Neuronal stem cell (in vitro differentiated cells): Measurements from ENCODE around the gene GDAP1L1.
"Not testable (repeated sequence)": the region's sequence is repeated elsewhere in the genome, so short reads cannot be mapped to it uniquely, and the experiment has no call there.

Source experiments
- DNase-seq: peaks from one replicate; pipeline ENCODE4 v3.0.0-alpha.2; 2013; ENCODE audit warnings: low spot score
- H2AFZ ChIP-seq: one replicate; pipeline ENCODE4 v1.6.1; 2013; ENCODE audit warnings: mild to moderate bottlenecking, low read length, inconsistent platforms
- H2AK5ac ChIP-seq: 2 replicates; pipeline ENCODE4 v1.6.1; 2013; ENCODE audit warnings: low read depth, mild to moderate bottlenecking, inconsistent platforms, low read length, moderate library complexity, mixed read lengths
- H2BK120ac ChIP-seq: 2 replicates; pipeline ENCODE4 v1.6.1; 2013; ENCODE audit warnings: low read depth, mild to moderate bottlenecking, inconsistent platforms, low read length, moderate library complexity, mixed read lengths
- H2BK12ac ChIP-seq: one replicate; pipeline ENCODE4 v1.6.1; 2013; ENCODE audit warnings: low read length, inconsistent platforms
- H2BK15ac ChIP-seq: 2 replicates; pipeline ENCODE4 v1.6.1; 2013; ENCODE audit warnings: mild to moderate bottlenecking, low read length, inconsistent platforms, mixed read lengths
- H2BK5ac ChIP-seq: one replicate; pipeline ENCODE4 v1.6.1; 2013; ENCODE audit warnings: inconsistent platforms, mild to moderate bottlenecking, low read length, moderate library complexity
- H3K14ac ChIP-seq: one replicate; pipeline ENCODE4 v1.6.1; 2013; ENCODE audit warnings: low read length, inconsistent platforms
- H3K18ac ChIP-seq: 2 replicates; pipeline ENCODE4 v1.6.1; 2013; ENCODE audit warnings: low read length, inconsistent platforms
- H3K23ac ChIP-seq: 2 replicates; pipeline ENCODE4 v1.6.1; 2013; ENCODE audit warnings: low read depth, mild to moderate bottlenecking, mixed read lengths, low read length, inconsistent platforms; ENCODE audit not compliant: poor library complexity
- H3K27ac ChIP-seq: replicated peaks from 3 replicates; pipeline ENCODE4 v1.5.1; 2013; ENCODE audit warnings: low read length, inconsistent platforms
- H3K27me3 ChIP-seq, 3 experiments: 2 replicates each; pipeline ENCODE4 v1.6.1; 2013; ENCODE audit warnings: low read length in 3 of 3, mild to moderate bottlenecking in 2 of 3, inconsistent platforms in 1 of 3, low read depth in 1 of 3, mixed read lengths in 1 of 3, moderate library complexity in 1 of 3; ENCODE audit not compliant: control insufficient read depth in 3 of 3, insufficient read depth in 3 of 3
- H3K36me3 ChIP-seq, 2 donors: replicated peaks in 1 of 2; 2 replicates each; pipeline ENCODE4 v1.6.1; 2013; ENCODE audit warnings: low read length in 2 of 2; ENCODE audit not compliant: control insufficient read depth in 2 of 2, insufficient read depth in 2 of 2
- H3K4ac ChIP-seq: 2 replicates; pipeline ENCODE4 v1.6.1; 2013; ENCODE audit warnings: inconsistent platforms, mild to moderate bottlenecking, low read length, moderate library complexity
- H3K4me1 ChIP-seq, 2 donors: 1 replicate in 1 of 2; 2 replicates in 1 of 2; pipeline ENCODE4 v1.6.1; 2013; ENCODE audit warnings: low read length in 2 of 2, low read depth in 1 of 2; ENCODE audit not compliant: control insufficient read depth in 2 of 2, insufficient read depth in 1 of 2
- H3K4me2 ChIP-seq: one replicate; pipeline ENCODE4 v1.6.1; 2013; ENCODE audit warnings: mild to moderate bottlenecking, low read length, inconsistent platforms; ENCODE audit not compliant: insufficient read depth, poor library complexity, severe bottlenecking
- H3K4me3 ChIP-seq, 2 donors: 2 replicates each; pipeline ENCODE4 v1.5.1; 2013; ENCODE audit warnings: low read length in 2 of 2, mild to moderate bottlenecking in 2 of 2, inconsistent platforms in 1 of 2, moderate library complexity in 1 of 2
- H3K79me1 ChIP-seq: one replicate; pipeline ENCODE4 v1.6.1; 2013; ENCODE audit warnings: low read depth, mild to moderate bottlenecking, inconsistent platforms, low read length, moderate library complexity
- H3K9ac ChIP-seq: one replicate; pipeline ENCODE4 v1.6.1; 2013; ENCODE audit warnings: mild to moderate bottlenecking, low read depth, low read length, inconsistent platforms; ENCODE audit not compliant: poor library complexity
- H3K9me3 ChIP-seq, 2 donors: replicated peaks in 1 of 2; 2 replicates each; pipeline versions ENCODE3 to v1.6.1; 2013; ENCODE audit warnings: low read length in 2 of 2, mild to moderate bottlenecking in 2 of 2, inconsistent platforms in 1 of 2, low read depth in 1 of 2, mixed read lengths in 1 of 2, moderate library complexity in 1 of 2; ENCODE audit not compliant: control insufficient read depth in 2 of 2, insufficient read depth in 1 of 2
- H4K8ac ChIP-seq: one replicate; pipeline ENCODE4 v1.6.1; 2013; ENCODE audit warnings: low read depth, mild to moderate bottlenecking, inconsistent platforms, low read length, moderate library complexity
- H4K91ac ChIP-seq: one replicate; pipeline ENCODE4 v1.6.1; 2013; ENCODE audit warnings: low read length, low read depth, mild to moderate bottlenecking, inconsistent platforms; ENCODE audit not compliant: poor library complexity
- whole genome bisulfite sequencing, 2 donors: extraction: QIAGEN DNeasy Blood & Tissue Kit; methylation state at CpG; one replicate each; pipeline ENCODE4 v1.1.7; 2013; ENCODE audit warnings: missing lambda C conversion rate in 2 of 2, mixed read lengths in 1 of 2; ENCODE audit not compliant: insufficient read length in 2 of 2, insufficient replicate concordance in 1 of 2; ENCODE audit errors: extremely low coverage in 2 of 2; 5-methylcytosine and 5-hydroxymethylcytosine counted together

GDAP1L1 gene

DNA sequence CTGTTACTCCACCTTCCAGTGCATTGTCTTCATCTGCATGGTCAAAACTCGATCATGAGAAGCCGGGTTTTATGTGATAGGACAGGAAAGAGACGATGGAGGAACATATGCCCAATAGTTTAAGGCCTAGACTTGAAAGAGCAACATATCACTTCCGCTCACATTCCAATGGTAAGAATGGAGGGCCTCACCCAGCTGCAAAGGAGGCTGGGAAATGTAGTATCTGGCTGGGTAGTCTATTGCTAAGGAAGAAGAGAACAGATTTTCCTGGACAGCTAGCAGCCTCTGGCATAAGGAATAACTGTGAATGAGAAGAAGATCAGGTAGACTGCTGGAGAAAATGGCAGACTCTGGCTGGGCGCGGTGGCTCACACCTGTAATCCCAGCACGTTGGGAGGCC, 44.6 kb downstream of the GDAP1L1 start:
- Histone ChIP-seq H2AK5ac (no peak overlapping the region), H3K36me3 (no peaks in the 10 kb centered on the region), H2BK5ac (no peak overlapping the region), H3K27me3 (no peaks in the 10 kb centered on the region), H4K91ac (no peak overlapping the region), H3K4me1 (no peaks in the 10 kb centered on the region), H3K4ac (no peak overlapping the region), H2AFZ (no peak overlapping the region), H2BK15ac (no peak overlapping the region), H3K14ac (no peak overlapping the region), H3K4me3 (no peak overlapping the region), H3K27ac (no peak overlapping the region), H3K9me3 (no peaks in the 10 kb centered on the region), H4K8ac (no peak overlapping the region), H3K18ac (no peak overlapping the region), H3K9ac (no peak overlapping the region), H2BK120ac (no peak overlapping the region), H3K23ac (no peak overlapping the region), H3K4me2 (no peak overlapping the region), H3K79me1 (no peaks in the 10 kb centered on the region), H2BK12ac (no peak overlapping the region)
- no CpG with 5 or more reads among the region's 7 CpGs for WGBS, 2 donors
- no peak for DNase-seq

DNA sequence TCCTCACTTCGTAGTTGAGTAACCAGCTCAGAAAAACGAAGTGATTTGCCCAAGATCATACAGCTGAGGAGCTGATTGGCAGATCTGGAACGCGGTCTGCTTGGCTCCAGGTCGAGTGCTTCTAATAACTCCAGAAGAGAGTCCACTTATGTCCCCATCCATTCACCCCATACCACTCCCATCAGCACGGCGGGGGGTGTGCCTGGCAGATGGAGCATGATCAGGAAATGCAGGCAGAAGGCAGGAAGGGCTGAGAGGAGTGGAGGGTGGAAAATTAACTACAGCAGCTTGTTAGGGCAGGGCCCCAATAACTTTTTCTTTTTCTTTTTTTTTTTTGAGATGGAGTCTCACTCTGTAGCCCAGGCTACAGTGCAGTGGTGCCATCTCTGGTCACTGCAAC, 48.9 kb downstream of the GDAP1L1 start:
- Histone ChIP-seq H3K9me3 (no peaks in the 10 kb centered on the region), H3K36me3 (no peaks in the 10 kb centered on the region), H3K9ac (no peak overlapping the region), H3K4ac (no peak overlapping the region), H2AFZ (no peak overlapping the region), H3K14ac (no peak overlapping the region), H4K8ac (no peak overlapping the region), H2BK5ac (no peak overlapping the region), H2BK12ac (no peak overlapping the region), H3K79me1 (no peaks in the 10 kb centered on the region), H3K27me3 (no peaks in the 10 kb centered on the region), H3K4me3 (no peak overlapping the region), H3K4me1 (no peaks in the 10 kb centered on the region), H2BK120ac (no peak overlapping the region), H2AK5ac (no peak overlapping the region), H3K27ac (no peak overlapping the region), H3K4me2 (no peak overlapping the region), H3K18ac (no peak overlapping the region), H4K91ac (no peak overlapping the region), H2BK15ac (no peak overlapping the region), H3K23ac (no peak overlapping the region)
- no CpG with 5 or more reads among the region's 7 CpGs for whole genome bisulfite sequencing, 2 donors
- DNase-seq = no peak

DNA sequence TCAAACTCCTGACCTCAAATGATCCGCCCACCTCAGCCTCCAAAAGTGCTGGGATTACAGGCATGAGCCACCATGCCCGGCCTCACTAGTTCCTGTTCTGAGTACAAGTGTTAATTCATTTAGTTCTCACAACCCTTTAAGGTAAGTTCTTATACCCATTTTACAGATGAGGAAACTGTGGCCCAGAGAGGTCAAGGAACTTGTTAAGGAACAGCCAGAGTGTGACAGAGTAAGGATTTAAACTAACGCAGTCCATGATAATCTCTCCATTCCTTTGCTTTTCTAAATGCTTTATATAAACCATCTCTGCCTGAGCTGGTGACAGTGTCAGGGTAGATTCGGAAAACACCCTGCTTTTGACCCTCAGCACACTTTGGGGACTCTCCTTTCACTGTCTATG, 50.6 kb downstream of the GDAP1L1 start:
- Histone ChIP-seq H3K36me3 (no peaks in the 10 kb centered on the region), H3K27me3 (no peaks in the 10 kb centered on the region), H2BK12ac (no peak overlapping the region), H3K79me1 (no peaks in the 10 kb centered on the region), H3K9ac (no peak overlapping the region), H3K4me1 (peaks cover 0 to 1% of the 10 kb centered on the region in 2 donors), H4K91ac (no peak overlapping the region), H3K4me3 (no peak overlapping the region), H3K23ac (no peak overlapping the region), H2AFZ (no peak overlapping the region), H2AK5ac (no peak overlapping the region), H3K14ac (no peak overlapping the region), H3K9me3 (no peaks in the 10 kb centered on the region), H2BK120ac (no peak overlapping the region), H2BK5ac (no peak overlapping the region), H3K4ac (no peak overlapping the region), H4K8ac (no peak overlapping the region), H3K4me2 (no peak overlapping the region), H3K27ac (no peak overlapping the region), H2BK15ac (no peak overlapping the region), H3K18ac (no peak overlapping the region)
- no CpG with 5 or more reads among the region's 4 CpGs for WGBS, 2 donors
- DNase-seq = no peak

DNA sequence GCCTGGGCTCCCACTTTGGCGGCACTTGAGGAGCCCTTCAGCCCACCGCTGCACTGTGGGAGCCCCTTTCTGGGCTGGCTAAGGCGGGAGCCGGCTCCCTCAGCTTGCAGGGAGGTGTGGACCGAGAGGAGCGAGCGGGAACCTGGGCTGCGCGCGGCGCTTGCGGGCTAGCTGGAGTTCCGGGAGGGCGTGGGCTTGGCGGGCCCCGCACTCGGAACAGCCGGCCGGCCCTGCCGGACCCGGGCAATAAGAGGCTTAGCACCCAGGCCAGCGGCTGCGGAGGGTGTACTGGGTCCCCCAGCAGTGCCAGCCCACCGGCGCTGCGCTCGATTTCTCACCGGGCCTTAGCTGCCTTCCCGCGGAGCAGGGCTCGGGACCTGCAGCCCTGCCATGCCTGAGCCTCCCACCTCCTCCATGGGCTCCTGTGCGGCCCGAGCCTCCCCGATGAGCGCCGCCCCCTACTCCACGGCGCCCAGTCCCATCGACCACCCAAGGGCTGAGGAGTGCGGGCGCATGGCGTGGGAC, 52.0 kb downstream of the GDAP1L1 start:
- H2BK15ac ChIP-seq, H2AFZ ChIP-seq, H3K4ac ChIP-seq, H4K91ac ChIP-seq, H3K36me3 ChIP-seq, H3K4me2 ChIP-seq, DNase-seq, H3K27me3 ChIP-seq, H2AK5ac ChIP-seq, H2BK12ac ChIP-seq, H3K4me1 ChIP-seq, H2BK120ac ChIP-seq, H3K27ac ChIP-seq, H3K23ac ChIP-seq, H3K4me3 ChIP-seq, H3K14ac ChIP-seq, H2BK5ac ChIP-seq, H3K9ac ChIP-seq, H3K18ac ChIP-seq, H4K8ac ChIP-seq, H3K79me1 ChIP-seq, H3K9me3 ChIP-seq: not testable (repeated sequence)
- WGBS, 2 donors = no CpG with 5 or more reads among the region's 42 CpGs
